ENCODE data around the gene DSCAM.

The DSCAM gene

GRCh38 chr21:40433538-40433937, 413.4 kb downstream of the DSCAM start:
- no peak for DNase-seq

GRCh38 chr21:40425981-40426380, 421.0 kb downstream of the DSCAM start:
- DNase-seq = no peak

- no peak for DNase-seq
Measured at GRCh38 chr21:40422896-40423635, 423.9 kb downstream of the DSCAM start.

- DNase-seq = no peak
Measured at GRCh38 chr21:40421121-40421520, 425.8 kb downstream of the DSCAM start.

- no peak for DNase-seq
Measured at GRCh38 chr21:40416572-40416971, 430.4 kb downstream of the DSCAM start.

GRCh38 chr21:40408561-40408960, 438.4 kb downstream of the DSCAM start:
- DNase-seq = no peak

- DNase-seq = no peak
Measured at GRCh38 chr21:40404396-40404800, 442.6 kb downstream of the DSCAM start.

GRCh38 chr21:40402884-40403582, 443.9 kb downstream of the DSCAM start:
- no peak for DNase-seq

- no peak for DNase-seq
Measured at GRCh38 chr21:40395732-40396131, 451.2 kb downstream of the DSCAM start.

- DNase-seq = no peak
Measured at GRCh38 chr21:40393066-40393465, 453.9 kb downstream of the DSCAM start.

- DNase-seq = no peak
Measured at GRCh38 chr21:40388046-40388445, 458.9 kb downstream of the DSCAM start.

- no peak for DNase-seq
Measured at GRCh38 chr21:40386981-40387747, 459.8 kb downstream of the DSCAM start.

- DNase-seq = peak; percentile 35 to 64
Measured at GRCh38 chr21:40386294-40386911, 460.6 kb downstream of the DSCAM start.

- DNase-seq = no peak
Measured at GRCh38 chr21:40385883-40386282, 461.1 kb downstream of the DSCAM start.

GRCh38 chr21:40383951-40384350, 463.0 kb downstream of the DSCAM start:
- DNase-seq = no peak

- DNase-seq = no peak
Measured at GRCh38 chr21:40381111-40381510, 465.8 kb downstream of the DSCAM start.

GRCh38 chr21:40379881-40380810, 466.8 kb downstream of the DSCAM start:
- DNase-seq = no peak

GRCh38 chr21:40377135-40377534, 469.8 kb downstream of the DSCAM start:
- DNase-seq = no peak

- DNase-seq = no peak
Measured at GRCh38 chr21:40373761-40374160, 473.2 kb downstream of the DSCAM start.

- DNase-seq = no peak
Measured at GRCh38 chr21:40372506-40372905, 474.5 kb downstream of the DSCAM start.

- no peak for DNase-seq
Measured at GRCh38 chr21:40371329-40371728, 475.6 kb downstream of the DSCAM start.

- DNase-seq = no peak
Measured at GRCh38 chr21:40356644-40357043, 490.3 kb downstream of the DSCAM start.
